ENCODE measurements around the gene LRMDA.

The LRMDA gene

DNA sequence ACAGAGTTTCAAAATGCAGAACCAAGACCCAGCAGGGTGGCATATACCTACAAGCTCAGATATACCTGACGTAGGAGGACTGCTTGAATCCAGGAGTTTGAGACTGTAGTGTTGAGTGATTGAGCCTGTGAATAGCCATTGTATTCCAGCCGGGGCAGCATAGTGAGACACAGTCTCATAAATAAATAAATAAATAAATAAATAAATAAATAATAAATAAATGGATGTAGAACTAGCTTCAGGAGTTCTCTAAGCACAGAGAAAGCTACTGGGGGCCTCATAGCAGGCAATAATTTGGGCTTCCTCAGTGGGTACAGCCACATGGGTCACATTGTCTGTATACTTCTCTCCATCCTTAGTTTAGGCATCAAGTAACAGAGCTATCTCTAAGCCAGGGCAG, 906.8 kb downstream of the LRMDA start:
- no peak for DNase-seq (ENCODE audit: low read depth)

DNA sequence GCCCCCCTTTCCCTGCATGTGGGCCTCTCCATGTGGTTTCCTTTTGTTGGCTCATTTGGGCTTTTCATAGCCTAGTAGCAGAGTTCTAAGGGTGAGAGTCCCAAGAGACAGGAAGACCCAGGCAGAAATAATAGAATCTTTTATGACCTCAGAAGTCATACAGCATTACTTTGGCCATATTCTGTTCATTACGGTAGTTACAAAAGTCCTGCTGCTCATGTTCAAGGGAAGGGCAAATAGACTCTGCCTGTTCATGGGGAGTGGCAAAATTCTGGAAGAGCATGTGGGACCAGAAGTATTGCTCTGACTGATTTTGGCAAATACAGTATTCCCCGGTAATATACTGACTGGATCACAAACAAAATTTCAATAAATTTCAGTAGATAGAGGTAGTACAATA, 910.3 kb downstream of the LRMDA start:
- no peak for DNase-seq (ENCODE audit: low read depth)

DNA sequence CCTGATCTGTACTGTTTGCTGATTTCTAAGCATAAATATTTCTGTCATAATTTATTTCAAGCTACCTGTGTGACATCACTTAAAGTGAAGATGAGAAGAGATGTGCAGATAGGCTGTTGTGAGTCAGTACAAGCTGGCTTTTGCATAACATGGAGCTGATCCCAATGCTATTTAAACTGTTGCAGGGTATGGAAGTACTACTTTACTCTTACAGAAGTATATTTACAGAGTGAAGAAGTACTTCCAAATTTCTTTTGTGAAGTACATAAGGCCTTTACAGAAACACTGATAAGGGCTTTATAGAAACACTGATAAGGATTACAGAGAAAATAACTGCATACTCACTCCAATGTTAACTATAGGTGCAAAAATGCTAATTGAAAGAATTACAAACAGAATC, 911.6 kb downstream of the LRMDA start:
- DNase-seq (ENCODE audit: low read depth) = no peak

DNA sequence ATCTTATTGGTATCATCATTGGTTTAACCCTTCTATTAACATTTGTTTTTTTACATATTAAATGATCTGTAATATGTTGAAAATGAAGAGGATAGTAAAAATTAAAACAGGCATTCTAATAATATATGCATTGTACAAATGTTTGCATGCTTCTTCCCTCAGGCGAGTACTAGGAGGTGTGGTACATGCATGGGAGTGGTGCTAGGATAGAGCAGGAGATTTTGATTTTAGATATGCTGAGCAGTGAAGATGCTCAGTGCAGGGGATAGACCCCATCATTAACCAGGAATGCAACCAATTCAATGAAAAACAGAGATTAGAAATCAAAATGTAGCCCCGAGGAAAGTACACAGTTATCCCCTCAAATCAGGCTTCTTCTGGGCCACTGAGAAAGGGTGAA, 916.4 kb downstream of the LRMDA start:
- no peak for DNase-seq (ENCODE audit: low read depth)

DNA sequence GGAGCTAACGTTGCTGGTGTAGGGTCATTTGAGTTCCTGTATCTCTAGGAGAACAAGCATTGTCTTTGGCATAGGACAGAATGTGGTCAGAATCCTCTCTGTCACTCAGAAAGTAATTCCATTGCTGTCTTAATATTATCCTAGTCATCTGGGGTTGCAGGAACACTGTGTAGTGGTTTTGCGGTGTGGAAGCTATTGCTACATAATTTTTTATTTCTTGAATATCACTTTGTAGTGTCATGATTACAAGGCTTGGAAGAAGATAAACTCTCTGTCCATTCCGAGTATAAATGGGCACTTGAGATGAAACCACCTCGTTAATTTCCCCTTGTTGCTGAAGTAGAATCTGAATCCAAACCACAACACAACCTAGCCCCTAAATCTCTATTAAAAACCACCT, 919.2 kb downstream of the LRMDA start:
- DNase-seq (ENCODE audit: low read depth) = no peak

DNA sequence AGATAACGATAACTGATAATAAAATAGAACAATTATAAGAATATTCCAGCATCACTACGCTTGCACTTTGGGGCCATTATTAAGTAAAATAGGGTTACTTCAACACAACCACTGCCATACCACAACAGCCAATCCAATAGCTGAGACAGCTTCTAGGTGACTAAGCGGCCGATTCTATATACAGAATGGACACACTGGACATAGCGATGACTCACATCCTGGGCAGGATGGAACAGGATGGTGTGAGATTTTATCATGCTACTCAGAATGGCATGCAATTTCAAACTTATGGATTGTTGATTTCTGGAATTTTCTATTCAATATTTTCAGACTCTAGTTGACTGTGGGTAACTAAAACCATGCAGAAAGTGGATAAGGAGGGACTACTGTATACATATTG, 920.9 kb downstream of the LRMDA start:
- DNase-seq (ENCODE audit: low read depth) = no peak

DNA sequence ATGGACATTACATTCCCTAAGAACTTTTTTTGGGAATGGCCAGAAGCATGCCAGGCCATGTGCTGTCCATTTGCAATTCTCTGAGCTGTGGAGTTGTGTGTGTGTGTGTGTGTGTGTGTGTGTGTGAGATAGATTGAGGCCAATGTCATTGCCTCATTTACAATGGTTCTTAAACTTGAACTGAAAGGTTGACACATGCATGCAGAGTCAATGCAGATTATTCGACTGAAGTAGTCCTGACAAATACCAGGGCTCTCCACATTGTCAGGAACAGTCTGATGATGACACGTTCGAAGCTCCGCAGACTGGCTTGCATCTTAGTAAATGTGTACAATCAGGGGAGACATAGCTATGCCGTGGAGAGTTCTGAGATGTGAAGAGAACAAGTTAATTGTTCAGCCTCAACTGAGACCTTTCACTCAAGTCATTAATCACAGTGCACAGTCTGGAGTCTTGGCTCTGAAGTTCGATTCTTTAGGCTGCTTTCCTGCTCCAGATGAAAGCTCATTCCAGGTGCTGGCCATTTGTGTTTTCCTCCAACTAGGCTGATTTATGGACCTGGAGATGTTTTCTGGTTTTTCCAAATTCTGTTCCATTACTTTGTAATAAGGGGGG, 921.9 kb downstream of the LRMDA start:
- no peak for DNase-seq (ENCODE audit: low read depth)

DNA sequence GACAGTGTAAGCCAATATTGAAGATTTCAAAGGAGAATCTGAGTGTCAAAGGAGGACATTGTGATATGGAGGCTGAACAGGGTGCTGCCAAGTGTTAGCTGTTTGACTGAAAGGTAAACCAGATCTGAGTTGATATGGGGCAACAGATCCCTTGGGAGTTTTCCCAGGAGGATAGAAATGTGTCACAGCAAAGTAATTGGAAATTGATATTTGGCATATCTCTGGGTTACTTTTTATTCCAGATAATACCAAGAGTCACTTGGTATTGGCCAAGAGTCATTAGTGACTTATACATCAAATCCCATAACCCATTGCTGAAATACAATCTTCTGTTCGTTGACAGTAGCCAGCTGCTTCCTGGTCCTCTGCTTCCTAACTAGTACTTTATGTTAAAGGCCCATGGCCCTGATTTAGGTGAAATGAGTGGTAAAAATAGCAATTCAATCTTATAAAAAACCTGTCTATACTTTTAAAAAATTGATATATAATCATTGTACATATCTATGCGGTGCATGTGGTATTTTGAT, 922.9 kb downstream of the LRMDA start:
- no peak for DNase-seq (ENCODE audit: low read depth)

DNA sequence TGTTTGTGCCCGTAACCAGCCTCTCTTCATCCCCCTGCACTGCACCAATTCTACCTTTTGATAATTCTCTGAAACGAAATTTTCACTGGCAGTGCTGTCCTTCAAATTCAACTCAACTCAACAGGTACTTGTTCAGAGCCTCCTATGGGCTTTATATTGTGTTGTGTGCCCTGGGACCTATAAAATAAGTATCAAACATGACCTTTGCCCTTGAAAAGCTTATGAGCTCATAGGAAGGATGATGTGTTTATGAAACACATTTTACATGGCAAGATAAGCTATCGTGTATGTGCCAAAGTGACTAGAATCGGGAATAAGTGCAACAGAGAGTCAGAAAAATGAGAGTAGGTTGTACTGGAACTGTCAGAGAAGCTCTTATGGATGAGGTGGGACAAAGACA, 923.5 kb downstream of the LRMDA start:
- no peak for DNase-seq (ENCODE audit: low read depth)

DNA sequence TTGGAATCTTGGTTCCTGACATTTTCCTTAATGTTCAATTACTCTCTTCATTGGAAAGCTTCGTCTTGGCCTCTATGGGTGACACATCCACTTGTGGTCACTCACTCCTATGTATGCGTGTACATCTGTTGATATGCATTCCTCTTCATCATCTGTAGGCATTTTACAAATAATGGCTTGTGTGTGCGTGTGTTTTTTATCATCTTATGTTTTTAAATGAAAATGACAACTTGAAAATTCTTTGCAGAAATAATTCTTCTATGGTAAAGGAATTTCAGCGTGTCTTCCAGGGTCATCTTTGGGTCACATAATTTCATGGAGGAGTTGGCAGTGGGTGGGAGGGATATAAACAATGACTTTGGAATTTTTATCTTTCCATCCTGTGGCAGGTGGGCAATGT, 925.1 kb downstream of the LRMDA start:
- DNase-seq (ENCODE audit: low read depth) = no peak

DNA sequence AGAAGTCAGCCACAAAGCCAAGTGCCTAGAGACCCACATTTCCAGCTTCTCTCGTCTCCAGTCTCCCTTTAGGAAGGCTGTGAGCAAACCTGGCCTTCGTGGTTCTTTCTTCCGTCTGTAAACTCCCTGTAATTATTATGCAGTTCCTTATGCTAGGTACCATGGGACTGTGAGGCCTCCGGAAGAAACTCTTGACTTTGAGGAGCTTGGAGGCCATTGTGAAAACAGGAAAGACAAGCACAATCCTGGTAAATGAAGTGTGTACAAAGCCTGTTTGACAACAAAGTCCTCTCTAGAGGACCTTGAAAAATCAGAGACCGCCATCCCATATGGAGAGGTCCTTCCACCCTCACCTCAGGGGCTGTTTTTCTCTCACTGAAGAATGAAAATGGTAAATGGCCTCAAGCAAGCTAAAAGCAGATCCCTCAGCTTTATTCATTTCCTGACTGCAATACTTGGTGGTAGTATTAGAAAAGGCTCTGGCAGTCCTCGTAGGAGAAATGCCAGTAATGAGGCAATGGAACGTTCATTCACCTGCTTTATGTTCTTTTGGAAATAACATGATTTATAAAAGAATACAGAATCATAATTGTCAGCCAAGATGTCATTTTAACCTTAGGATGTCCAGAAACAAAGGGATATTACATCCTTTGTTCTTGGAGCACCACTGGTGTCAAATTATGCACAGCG, 926.4 kb downstream of the LRMDA start:
- no peak for DNase-seq (ENCODE audit: low read depth)

DNA sequence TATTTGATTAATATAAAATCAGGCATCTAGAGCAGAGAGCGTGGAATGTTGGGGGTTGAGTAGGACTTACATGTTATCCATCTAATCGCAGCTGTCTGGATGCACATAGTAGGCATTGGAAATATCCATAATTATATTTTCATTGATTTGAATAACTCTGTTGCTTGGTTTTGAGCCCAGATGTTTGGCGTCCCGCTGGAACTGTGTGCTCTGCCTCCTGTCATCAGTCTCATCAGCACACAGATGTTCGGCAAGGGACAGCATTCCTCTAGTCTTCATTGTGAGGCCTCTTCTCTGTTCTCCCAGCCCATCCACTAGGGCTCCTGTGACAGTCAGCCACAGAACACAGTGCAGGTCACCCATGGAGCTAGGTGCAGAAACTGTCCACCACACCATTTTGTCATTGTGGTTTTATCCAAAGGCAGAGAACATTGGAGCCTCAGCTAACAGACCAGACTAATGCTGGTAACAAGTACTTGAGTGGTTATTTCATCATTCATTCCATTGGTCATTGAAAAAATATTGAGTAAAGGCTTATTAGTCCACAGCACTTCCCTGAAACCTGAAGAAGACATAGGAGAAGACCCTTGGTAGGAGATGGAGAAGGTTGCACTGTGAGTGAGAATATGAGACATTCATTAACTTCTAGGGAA, 927.4 kb downstream of the LRMDA start:
- no peak for DNase-seq (ENCODE audit: low read depth)

DNA sequence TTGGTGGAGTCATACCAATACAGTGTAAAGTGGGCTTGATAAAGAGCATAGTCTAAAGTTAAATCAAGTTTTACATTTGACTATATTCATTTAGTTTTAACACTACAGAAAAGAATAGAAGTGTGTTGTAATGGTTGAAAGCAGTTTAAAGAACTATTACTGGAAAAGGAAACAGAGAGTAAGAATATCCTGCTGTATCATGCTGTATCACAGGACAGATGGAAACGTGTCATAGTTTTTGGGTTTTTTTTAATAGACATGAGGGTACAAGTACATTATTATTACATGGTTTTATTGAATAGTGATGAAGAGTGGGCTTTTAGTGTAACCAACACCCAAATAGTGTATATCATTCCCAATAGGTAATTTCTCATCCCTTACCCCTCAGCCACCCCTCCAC, 944.3 kb downstream of the LRMDA start:
- DNase-seq (ENCODE audit: low read depth) = no peak

DNA sequence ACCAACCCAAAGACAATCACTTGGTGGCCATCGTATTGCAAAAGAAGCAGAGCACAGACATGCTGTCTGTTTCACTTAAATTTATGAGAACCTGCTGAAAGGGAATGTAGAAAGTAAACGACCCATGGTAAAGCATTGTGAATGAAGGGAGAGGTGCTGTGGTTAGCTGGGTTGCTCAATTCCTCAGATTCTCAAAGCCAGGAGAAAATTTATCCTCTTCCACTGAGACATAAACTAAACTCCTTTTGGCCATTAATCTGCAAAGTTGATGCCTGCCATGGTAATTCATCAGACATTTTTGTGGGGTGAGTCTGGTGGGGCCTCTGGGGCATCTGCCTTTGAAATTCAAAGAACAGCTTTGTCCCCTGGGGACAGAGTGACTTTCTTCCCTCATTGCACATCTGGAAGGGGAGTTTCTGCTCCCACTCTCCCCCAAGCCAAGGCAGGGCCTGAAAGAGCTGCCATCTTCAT, 951.0 kb downstream of the LRMDA start:
- DNase-seq (ENCODE audit: low read depth) = no peak

DNA sequence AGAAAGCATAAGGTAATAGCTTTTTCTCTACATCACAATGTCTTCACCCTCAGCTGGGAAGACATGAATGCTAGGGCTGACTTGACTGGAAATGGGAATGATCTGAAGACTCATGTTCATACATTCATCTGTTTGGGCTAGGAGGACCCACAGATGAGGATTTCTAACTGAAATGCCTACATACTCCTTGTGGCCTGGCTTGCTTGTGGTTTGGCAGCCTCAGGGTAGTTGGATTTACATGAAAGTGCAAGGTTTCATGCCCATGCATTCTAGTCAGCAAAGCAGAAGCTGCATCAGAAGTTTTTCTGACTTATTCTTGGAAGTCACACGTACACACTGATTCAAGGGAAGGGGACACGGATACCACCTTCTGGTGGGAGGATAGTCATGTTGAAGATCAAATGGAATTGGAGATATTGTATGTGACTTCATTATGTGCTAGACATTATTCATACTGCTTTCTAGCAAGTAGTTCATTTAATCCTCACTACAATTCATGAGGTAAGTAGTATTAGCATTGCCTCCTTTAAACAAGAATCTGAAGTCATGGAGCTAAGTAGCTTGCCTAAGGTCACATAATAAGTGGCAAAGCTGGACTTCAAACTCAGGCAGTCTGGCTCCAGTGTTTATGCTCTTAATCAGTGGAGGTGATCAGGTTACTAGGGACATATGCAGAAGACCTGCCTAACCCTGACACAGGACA, 957.0 kb downstream of the LRMDA start:
- DNase-seq (ENCODE audit: low read depth) = no peak

DNA sequence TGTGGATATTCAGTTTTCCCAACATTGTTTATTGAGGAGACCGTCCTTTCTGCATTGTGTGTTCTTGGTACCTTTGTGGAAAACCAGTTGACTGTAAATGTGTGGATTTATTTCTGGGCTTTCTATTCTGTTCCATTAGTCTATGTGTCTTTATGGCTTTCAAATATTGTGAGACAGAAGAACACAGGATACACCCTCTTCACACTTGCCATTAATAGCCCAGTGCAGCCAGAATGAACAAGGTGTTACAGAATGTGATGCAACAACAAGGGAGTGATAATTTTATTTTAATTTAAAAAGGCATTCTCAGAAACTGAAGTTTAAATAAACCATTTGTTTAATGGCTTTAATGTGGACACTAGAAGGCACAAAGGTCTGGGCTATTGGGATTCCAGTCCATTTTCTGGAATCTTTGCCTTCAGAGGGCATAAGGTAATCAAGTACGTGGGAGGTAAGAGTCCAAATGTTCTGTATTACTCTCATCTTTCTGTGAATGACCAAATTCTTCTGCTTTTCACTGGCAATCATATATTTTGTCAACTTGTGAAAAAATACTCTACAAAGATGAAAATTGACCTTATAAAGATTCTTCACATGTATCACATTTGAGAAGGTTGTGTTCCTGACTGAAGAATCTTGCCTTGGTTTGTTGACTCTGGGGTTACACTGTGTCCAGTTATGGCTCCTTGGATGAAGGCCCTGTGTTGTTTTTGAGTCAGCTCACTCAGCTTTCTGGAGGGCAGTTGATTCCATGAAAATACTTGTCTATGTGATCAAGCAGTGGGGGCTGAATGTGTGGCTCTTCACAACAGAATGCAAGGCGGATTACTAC, 962.7 kb downstream of the LRMDA start:
- DNase-seq (ENCODE audit: low read depth) = no peak

DNA sequence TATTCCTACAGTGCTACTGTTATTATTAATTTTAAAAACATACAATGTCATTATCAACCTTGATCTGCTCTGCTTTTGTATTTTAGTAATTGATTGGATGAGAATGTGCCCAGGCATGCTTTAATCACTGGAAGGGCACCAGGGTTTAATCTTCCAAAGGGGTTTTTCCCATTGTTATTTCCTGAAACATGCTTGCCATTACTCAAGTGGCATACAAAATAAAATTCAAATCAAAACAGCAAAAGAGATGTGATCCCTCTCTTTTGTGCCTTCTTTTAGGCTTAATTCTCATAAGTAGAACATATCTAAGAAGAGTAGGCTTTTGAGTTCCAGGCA, 963.3 kb downstream of the LRMDA start:
- no peak for DNase-seq (ENCODE audit: low read depth)

DNA sequence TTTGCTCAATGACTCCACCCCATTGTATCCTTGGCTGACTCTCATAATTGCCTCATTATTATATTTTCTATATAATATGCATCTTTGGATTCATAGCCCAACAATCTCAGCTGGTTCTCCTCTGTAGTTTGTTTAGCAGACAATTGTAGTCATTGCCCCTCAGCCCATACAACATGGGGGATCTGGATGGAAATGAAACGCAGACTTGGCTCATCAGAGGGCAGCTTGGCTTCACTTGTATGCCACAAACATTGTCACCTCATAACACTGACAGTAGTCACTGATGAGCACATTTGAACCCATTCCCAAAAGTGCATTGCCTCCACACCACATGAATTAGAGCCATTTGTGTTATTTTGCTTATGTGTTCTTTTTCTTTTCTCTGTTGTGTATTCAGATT, 963.8 kb downstream of the LRMDA start:
- no peak for DNase-seq (ENCODE audit: low read depth)

DNA sequence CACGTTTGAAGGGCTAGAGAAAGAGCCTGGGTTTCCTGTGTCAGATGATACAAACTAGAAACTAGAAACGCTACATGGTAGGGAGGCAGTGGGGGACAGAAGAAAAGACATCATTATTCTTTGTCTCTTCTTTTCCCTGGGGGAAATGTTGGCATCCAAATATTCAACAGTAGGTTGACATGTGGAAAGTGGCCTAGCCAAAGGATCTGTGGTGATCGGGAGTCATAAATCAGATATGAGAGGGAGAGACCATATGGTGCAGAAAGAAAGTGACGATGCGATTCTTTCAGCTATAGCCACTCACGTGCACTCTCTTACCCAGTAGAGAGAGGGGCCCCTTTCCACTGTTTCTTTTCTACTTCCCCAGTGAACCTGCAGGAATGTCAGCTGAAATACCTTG, 964.7 kb downstream of the LRMDA start:
- no peak for DNase-seq (ENCODE audit: low read depth)

DNA sequence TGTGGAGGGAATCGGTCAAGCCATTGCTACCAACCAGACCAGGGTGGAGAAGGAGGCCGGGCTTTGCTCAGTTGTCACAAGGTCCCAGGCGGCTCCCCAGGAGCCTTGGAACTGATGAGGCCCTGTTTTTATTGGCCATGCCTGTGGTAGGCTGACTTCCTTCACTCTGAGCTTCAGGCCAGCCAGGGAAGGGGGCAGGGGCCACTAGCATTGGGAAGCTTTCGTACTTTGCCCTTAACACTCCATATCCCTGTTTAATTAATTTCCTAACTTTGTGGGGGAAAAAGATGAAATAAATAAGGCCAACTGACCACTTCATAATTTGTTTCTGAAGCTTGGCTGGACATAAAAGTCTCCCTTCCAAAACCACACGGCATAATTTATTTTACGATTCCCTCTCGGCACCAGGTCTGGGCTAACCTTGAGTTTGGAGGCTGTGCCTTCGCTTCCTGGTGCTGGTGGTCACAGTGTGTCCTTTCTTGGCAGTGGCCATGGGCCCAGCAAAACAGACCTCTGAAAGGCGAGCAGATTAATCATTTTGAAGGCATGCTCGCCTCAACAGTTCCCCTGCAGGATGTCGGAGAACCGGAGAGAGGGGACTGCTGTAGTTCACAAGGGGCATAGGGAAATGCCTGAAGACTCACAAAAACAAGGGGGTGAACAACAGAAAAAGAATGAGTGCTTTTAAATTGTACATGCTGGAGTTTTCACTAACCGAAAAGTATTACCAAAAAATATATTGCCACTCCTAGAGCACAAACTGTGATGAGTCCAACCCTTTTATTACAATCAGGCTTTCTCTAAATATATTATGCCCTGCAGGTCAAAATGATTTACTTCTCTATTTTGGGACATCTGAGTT, 966.0 kb downstream of the LRMDA start:
- DNase-seq (ENCODE audit: low read depth) = no peak

Data from activated T-cell treated with anti-CD3 and anti-CD28 coated beads for 24 hours (primary cell).